Epidermal melanocyte (primary cell): Measurements from ENCODE around the gene PAFAH2.

Experiments used
- DNase-seq: peaks from one replicate; pipeline ENCODE4 v3.0.0; 2011; ENCODE audit warnings: low spot score; ENCODE audit not compliant: insufficient read length

The PAFAH2 gene

DNA sequence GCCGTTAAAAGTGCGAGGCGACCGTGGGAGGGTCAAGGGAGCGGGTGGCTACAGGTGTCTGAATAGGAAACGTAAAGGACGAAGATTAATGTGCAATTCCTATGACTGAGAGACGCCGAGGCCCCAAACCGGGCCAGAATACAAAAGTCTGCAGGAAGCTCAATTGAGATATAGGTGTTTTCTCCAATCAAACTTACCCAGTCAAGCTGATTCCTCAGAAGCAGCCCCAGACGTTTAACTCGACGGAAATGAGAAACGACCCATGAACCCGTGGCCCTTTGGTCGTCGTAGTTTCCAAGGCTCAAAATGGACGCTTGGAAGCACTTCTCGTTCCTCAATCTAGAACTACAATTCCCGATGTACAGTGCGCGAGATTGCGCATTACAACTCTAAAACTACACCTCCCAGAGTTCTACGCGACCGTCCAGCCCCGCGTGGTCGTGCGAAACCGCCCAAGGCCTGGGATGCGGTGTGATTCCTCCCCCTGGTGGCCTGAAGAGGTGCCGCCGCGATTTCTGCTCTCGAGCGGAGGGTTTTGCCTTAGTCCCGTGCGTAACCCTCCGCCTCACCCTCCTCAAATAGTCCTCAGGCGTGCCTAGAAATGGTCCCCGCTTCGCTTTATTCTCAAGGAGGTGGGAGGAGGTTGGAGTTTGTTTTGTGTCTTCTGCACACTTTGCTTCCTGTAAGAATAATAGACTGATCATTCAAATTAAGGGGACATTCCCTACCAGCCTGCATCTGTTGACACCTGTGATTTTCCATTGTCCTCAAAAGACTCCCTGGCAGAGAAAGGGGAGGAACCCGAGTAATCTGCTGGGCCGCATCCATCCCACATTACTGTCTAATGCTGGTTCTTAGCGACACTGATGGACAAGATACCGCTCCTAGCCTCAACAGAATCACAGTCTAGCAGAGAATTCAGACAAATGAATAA is at the start of gene PAFAH2:
Gene PAFAH2 (minus strand): TSS at position 236 of the 934 bp plus-strand sequence. CDS start 7,247 bp downstream, outside the sequence.
- peak; percentile 96 for DNase-seq

DNA sequence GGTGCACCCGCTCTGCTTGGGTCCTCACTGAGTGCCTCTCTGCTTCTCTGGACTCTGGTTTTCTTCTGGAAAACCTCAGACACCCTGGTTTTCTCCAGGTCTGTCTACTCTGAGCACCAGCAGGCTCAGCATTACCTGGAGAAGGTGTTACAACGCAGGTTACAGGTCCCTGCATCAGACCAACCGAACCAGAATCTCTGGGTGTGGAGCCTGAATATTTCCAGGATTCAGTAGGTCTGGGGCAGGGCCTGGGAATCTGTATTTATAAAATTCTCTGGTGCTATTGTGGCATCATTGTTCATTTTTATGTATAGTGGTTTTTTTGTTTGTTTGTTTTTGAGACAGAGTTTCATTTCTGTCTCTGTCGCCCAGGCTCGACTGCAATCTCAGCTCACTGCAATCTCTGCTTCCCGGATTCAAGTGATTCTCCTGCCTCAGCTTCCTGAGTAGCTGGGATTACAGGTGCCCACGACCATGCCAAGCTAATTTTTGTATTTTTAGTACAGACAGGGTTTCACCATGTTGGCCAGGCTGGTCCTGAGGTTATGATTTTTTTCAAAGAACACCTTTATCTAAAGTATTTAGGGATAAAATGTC is 49.5 kb upstream of the PAFAH2 start:
- DNase-seq, result no peak

DNA sequence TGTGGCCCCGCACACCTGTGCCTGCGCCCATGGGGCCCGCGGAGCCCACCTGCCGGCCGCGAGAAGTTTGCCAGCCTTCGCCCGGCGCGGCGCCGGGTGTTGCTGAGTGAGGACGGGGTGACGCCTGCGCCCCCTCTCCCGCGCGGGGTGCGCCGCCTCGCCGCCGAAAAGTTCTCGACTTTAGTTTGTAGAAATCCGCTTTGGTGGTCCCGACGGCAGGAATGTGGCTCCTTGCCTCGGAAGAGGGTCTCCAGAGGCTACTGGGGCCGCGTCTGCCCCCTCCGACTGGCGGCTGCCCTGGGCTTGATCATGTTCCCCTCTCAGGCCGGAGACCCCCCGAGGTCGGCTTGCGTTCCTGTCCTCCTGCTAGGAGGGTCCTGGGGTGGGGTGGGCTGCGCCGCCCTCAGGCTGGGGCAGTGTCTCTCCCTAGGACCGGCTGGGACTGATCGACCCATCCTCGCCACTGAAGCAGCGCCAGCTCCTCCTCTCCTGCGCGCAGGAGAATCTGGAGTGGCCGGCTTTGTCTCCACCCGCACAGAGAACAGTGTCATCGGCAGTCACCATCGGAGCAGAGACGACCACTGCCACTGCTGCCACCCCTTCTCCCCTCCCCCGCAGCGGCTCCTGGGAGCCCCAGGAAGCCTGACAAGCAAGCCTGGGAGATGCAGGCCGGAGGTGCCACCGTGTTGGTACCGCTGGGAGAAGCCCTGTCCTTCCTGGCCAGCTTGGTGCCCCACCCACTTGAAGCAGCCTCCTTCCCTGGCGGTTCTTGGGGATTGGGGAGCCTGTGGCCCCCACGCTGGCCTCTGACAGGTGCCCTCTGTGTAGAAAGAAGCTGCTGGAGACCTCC is 48.6 kb upstream of the PAFAH2 start:
- no peak for DNase-seq

DNA sequence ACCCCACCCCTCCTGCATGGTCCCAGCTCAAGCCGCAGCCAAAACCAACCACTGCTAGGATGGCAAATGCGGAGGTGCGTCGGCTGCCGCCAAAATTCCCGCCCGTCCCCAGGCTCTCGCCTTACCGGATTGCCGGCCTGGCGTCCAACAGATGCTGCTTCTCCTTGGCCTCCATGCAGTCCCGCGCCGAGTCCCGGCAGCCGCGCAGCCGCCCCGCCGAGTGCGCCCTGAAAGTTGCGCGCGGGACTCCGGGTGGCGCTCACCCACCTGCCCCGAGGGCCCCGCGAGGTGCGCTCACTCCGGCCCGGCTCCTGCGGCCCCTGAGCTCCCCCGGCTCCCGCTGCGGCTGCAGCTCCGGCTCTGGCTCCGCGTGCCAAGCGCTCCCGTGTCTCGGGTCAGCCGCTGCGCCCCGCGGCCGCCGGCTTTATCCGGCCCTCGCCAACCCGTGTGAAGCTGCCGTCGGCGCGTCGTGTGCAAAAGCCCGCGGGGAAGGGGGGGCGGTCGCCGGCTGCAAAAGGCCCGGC is 47.9 kb upstream of the PAFAH2 start, which contains the start of gene SLC30A2:
Gene SLC30A2 (minus strand): TSS at position 397 of the 524 bp plus-strand sequence. CDS start 222 bp downstream, at position 175.
- peak; percentile 59 for DNase-seq

DNA sequence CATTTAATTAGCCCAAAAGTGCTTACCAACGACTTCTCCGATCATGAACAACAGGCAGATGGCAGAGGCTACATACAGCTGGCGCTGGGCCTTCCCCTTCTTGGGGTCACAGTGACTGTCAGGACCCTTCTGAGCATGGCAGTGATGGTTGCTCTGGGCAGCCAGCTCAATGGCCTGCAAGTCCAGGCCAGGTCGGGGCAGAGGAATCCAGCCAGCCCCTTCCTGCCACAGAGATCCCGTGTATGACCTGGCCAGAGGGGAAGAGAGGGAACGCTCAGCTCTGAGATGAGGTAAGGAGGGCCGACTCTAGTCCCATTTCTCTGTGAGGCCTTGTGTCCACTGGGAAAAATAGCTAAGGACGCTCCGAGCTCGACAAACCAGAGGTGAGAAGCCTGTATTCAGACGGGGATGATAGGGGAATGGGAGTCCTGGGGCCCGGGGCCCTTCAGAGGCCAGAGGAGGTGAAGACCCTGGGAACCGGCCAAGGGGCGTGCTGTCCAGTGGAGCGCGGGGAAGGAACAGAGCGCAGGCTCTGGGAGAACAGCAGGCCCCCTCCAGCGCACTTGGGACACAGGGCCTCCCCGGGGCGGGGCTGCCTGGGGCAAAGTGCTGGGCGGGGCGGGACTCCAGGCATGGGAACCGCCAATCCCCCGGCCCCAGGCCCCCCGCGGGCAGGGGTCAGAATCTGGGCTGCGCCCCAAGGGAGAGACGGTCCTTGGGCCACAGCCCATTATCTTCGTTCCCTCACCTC is 47.3 kb upstream of the PAFAH2 start:
- no peak for DNase-seq

DNA sequence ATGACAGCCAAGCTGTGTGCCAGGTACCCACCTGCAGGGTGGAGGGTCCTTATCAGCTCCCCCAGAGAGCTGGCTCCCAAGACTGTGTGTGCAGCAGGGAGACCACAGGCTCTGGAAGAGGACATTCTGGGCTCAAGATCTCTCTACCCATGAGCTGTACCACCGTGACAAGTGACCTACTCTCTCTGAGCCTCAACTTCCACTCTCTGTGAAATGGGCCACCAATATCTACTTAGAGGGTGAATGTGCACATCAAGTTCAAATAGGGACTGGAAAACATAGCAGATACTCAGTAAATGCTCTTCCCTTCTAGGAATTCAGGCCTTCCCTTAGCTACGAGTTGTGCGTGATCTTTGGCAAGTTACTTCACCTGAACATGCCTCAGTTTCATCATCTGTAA is 46.6 kb upstream of the PAFAH2 start:
- DNase-seq, result no peak

DNA sequence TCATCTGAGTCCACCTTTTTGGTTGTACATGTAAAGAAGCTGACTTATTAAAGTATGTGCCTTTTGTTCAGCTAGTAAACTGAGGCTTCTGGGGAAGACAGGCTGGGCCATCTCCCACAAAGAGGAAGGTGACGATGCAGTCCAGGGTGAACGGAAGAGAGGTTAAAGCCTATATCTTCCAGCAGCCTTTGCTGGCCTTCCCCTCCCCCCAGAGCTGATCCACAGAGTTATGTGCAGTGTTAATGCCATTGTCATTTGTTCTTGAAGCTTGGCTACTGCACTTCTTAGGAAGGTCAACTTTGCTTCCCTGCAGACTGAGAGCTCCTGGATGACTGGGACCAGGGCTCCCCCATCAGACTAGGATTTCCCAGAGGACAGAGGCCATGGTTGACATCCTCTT is 45.9 kb upstream of the PAFAH2 start:
- no peak for DNase-seq

DNA sequence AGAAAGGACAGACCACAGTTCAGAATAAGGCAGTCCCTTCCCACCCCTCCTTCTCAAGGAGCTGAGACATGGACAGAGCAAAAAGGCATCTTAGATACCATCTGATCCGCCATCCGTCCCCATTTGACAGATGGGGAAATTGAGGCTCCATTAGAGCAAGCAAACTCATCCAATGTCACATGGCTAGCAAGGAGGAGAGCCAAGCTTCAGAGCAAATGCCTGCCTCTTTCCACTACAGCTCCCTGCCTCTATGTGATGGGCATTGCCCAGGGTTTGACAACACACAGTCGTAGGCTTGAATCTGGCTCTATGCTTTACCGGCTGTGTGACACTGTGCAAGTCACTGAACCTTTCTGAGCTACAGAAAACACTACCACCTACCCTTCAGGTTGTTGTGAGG is 44.1 kb upstream of the PAFAH2 start:
- no peak for DNase-seq

DNA sequence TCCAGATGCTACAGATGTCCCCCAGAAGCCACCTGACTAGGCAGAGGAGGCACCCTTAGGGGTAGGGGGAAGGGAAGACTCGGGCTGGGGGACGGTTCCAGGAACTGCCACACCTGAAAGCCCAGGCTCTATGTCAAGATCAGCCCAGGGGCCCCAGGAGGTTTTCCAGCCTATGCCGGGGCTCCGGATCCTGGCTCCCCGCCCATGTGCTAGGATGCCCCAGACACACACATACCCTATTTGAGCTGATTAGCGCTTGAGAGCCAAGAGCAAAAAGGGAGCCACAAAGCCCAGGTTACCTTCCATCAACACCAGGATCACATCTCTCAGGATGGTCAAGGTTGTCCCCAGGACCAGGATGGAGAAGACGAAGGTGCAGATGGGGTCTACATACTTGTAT is 43.5 kb upstream of the PAFAH2 start:
- no peak for DNase-seq

DNA sequence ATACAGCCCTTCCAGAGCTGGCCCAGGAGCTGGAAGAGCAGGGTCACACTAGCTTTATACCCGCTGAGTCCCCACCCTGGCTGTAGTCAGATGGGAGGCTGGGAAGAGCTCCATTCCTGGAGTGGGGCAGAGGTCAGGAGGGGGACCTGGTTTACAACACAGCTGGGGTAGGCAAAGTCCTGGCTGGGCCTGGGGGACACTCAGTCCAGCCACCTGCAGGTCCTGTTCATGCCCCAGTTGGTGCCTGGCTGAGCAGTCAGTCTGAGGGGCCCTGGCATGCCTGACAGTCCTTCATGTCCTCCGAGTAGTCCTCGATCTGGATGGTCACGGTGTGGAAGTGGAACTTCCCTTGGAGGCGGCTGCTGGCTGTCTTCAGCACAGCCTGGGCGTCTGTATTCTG is 41.0 kb upstream of the PAFAH2 start:
- DNase-seq, result no peak

DNA sequence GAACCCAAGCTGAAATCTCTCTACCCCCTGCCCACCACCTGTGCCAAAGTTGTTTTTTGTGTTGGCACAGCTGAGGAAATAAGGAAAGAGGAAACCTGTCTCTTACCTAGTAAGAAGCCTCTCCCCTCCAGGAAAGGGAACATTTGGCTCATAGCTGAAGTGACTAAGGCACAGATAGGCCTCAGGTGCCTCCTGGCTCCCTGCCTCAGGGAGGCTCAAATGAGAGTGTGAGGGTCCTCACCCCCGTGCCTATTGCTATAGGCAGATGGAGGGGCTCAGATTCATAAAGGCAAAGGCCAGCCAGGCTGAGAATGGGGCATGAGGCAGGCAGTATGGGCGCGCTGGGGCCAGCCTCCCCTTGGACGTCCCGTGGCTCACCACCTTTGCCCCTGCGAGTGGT is 40.6 kb upstream of the PAFAH2 start:
- no peak for DNase-seq

DNA sequence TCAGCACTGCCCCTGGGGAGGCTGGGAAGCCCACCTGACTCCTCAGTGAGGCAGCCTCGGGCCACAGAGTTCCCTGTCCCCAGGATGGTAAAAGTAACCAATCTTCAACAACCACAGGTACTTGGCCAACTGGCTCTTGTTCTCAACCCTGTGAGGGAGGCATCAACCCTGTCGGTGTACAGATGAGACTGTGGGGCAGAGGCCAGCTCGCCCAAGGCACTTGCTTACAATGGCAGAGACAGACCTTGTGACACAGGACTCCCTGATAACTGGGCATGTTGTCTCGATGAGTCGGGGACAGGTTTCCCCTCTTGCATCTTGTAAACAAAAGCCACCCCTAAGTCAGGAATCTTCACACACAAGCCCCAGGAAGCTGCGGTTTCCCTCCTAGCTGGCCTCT is 40.0 kb upstream of the PAFAH2 start:
- DNase-seq, result no peak

DNA sequence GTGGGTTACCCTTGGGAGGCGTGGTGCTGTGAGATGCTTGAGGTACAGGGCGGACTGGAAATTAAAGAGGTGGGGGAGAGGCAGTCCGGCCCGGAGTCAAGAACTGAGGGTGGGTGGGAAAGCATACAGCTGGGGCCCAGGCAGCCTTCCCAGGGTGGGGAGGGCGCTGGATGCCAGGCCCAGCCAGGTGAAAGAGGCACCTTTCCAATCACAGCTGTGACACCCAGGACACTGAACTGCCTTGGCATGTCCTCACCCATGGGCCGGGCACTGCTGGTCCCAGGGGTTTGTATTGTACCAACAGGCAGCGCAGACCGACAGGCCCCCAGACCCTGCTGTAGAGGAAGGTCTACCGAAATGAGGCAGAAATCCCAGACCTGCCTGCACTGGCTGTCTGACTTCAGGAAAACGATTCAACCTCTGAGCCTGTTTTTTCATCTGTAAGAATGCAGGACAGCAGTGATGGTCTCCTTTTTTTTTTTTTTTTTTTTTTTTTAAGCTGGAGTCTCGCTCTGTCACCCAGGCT is 39.0 kb upstream of the PAFAH2 start:
- DNase-seq, result no peak

DNA sequence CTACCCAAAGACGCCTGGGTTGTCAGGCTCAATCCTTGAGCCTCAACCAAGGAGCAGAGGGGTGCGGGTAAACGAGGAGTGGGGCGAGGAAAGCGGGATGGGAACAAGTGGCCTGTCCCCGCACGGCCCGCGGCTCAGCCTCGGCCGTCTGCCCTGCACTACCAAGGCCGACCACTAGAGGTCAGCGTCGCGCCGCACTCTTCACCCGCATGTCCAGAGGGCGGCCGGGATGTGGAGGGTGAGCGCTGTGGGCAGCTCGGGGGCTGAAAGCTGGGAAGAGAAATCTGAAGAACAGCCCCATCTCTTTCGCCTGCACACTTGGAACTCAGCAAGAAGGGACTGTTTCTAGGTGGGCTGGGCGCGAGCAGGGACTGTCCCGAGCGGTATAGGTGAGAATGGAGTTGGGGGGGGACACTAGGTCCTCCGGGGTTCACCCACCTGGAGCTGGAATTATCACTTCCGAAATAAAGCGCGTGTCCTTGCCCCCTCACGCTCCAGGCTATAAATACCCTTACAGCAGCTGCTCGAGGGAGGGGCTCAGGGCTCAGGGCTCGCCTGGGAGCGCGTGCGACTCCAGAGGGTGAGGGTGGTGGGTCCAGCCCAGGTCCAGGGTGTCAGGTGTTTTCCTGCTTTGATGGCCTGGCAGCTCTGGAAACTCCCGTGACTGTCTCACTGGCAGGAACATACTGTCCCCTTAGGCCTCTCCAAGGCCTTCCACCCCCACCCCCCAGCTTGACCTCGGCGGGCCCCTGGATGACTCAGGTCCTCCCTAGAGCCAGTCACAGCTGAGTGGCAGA is 38.3 kb upstream of the PAFAH2 start:
- DNase-seq, result peak; percentile 83

DNA sequence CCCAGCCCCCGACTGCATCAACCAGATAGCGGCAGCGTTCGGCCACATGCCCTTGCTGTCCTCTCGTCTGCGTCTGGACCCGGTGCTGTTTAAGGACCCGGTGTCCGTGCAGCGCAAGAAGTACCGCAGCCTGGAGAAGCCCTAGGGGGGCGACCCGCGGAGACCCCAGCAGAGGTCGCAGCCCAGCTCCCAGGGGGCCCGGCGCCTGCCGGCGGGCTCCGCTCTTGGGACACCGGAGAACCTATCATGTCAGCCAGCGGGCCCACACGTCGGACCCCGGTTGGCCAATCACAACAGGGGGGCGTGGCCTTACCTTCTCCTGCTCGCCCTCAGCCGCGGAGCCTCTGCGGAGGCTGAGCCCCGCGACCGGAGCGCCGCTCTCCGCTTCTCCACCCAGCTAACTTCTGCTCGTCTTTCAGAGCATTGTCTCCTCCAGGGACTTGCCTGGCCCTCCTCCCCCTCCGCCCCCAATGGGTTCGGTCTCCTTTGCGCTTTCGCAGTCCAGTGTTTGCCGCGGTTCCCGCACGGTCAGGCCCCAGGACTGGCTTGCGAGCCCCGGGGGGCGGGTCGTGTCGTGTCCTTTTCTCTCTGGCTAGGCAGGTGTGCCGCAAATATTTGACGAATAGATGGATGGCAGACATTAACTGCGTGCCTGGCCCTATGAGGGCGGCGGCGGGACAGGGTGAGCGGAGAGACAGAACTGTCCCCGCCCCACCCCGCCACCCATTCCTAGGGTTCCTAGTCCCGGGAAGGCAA is 37.5 kb upstream of the PAFAH2 start:
- peak; percentile 92 for DNase-seq

DNA sequence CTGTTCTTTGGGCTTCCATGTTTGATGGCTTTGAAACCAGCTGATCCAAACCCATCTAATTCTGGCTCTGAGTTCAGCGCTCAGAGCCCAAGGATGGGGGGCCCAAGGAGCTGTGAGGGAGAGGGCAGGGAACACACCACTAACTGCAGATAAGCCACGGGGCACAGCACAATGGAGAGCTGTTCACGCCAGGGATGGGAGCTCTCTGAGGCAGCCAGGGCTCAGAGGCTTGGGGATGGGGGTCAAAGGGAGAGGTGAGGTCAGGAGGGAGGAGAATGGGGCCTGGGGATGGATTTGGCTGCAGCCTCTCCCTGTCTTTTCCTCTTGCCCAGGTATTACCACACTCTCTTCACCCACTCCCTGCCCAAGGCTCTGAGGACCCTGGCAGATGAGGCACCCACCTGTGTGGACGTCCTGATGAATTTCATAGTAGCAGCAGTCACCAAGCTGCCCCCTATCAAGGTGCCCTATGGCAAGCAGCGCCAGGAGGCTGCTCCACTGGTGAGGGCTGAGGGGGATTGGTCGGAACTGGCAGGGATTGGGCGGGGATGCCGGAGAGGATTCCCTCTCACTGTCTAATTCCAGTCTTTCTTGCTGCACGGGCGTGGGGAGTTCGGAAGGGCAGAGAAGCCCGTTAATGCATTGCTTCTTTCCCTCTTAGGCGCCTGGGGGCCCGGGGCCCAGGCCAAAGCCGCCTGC is 36.8 kb upstream of the PAFAH2 start:
- DNase-seq, result no peak

DNA sequence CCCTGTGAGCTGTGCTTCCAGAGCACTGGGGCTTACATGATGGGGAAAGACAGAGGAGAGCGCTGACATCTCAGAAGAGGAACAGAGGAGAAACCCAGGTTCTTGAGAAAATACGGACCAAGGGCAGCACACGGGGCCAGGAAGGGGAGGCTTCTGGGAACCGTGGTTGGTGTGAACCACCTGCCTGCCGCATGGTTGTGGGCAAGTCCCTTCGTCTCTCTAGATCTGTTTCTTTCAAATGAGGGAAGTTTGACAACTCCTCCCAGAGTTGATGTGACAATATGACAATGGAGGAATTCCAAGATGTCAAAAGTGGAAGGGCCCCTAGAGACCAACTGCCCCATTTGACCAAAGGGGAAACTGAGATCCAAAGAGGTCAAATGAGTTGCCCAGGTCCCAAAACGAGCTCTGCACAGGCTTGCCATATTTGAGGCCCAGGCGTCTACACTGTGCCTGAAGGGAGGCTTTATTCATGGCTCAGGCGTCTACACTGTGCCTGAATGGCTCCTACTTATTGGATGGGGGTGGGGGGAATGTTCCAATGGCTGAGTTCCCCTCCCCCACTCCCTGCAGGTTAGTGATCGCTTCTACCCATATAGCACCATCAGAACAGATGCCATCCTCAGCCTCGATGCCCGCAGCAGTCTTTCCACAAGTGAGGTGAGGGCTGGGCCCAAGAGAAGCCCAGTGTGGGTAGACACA is 34.9 kb upstream of the PAFAH2 start:
- no peak for DNase-seq
